Endodermal cell (in vitro differentiated cells): ENCODE results near the gene CHN2. TPM values are rescaled to one million over a fixed set of nuclear protein-coding genes. Genes with fewer than 3 reads are reported as not detected.
"Not testable (repeated sequence)": the region's sequence is repeated elsewhere in the genome, so short reads cannot be mapped to it uniquely, and the experiment has no call there.

Experiments used
- DNase-seq: peaks from one replicate; pipeline ENCODE4 v3.0.0-alpha.2; 2017
- H3K27ac ChIP-seq: 2 replicates; pipeline ENCODE4 v1.5.1; 2013; ENCODE audit warnings: mild to moderate bottlenecking, low read depth, low read length, moderate library complexity
- H3K27me3 ChIP-seq: 2 replicates; pipeline ENCODE4 v1.6.1; 2013; ENCODE audit warnings: mild to moderate bottlenecking, low read length, moderate library complexity; ENCODE audit not compliant: insufficient read depth, control insufficient read depth, poor library complexity, severe bottlenecking
- H3K36me3 ChIP-seq: 2 replicates; pipeline ENCODE4 v1.7.0; 2013; ENCODE audit warnings: mild to moderate bottlenecking, low read length, moderate library complexity; ENCODE audit not compliant: control insufficient read depth, insufficient read depth
- H3K4me1 ChIP-seq: one replicate; pipeline ENCODE4 v1.7.0; 2013; ENCODE audit warnings: low read length; ENCODE audit not compliant: control insufficient read depth, insufficient read depth
- H3K4me3 ChIP-seq: 2 replicates; pipeline ENCODE4 v1.5.1; 2013; ENCODE audit warnings: mild to moderate bottlenecking, low read length, moderate library complexity
- H3K9ac ChIP-seq: 2 replicates; pipeline ENCODE4 v1.6.1; 2013; ENCODE audit warnings: mild to moderate bottlenecking, low read length, moderate library complexity; ENCODE audit not compliant: poor library complexity, severe bottlenecking; ENCODE audit errors: extremely low read depth
- H3K9me3 ChIP-seq: 2 replicates; pipeline ENCODE4 v1.6.1; 2013; ENCODE audit warnings: mild to moderate bottlenecking, low read length, moderate library complexity; ENCODE audit not compliant: control insufficient read depth
- H3K27ac Mint-ChIP-seq: 2 replicates; pipeline ENCODE4 v1.8.0; 2020; ENCODE audit warnings: mixed read lengths
- H3K27me3 Mint-ChIP-seq: 2 replicates; pipeline ENCODE4 v1.8.0; 2021; ENCODE audit warnings: mild to moderate bottlenecking, mixed read lengths; ENCODE audit not compliant: insufficient read depth
- H3K36me3 Mint-ChIP-seq: 2 replicates; pipeline ENCODE4 v1.8.0; 2020; ENCODE audit warnings: low read depth, mixed read lengths
- H3K4me1 Mint-ChIP-seq: 2 replicates; pipeline ENCODE4 v1.8.0; 2020; ENCODE audit warnings: mixed read lengths
- H3K4me3 Mint-ChIP-seq: 2 replicates; pipeline ENCODE4 v1.8.0; 2020; ENCODE audit warnings: mild to moderate bottlenecking, moderate library complexity, mixed read lengths
- H3K9me3 Mint-ChIP-seq: 2 replicates; pipeline ENCODE4 v1.8.0; 2020; ENCODE audit warnings: mild to moderate bottlenecking, mixed read lengths
- WGBS, 2 experiments: methylation state at CpG; one replicate each; pipeline versions ENCODE4 v1.1.5 to v1.1.7; 2013; ENCODE audit warnings: missing lambda C conversion rate in 2 of 2, mixed read lengths in 1 of 2; ENCODE audit not compliant: insufficient coverage in 1 of 2, insufficient read length in 1 of 2; 5-methylcytosine and 5-hydroxymethylcytosine counted together
- total RNA-seq, 2 donors: library from RNA; stranded (reverse); fragmentation: NEBNext Ultra II Directional in 1 of 2; extraction: Animal tissue kit (Norgen Biotek cat#: 25700) in 1 of 2; gene quantifications; 2 replicates in 1 of 2; 3 replicates in 1 of 2; pipeline ENCODE4 v1.2.1, GENCODE V29; 2021
- TF ChIP-seq, protein P1 (sequence below): fragments of 200-600 bp; sonication (generic); conservative IDR thresholded peaks from 2 replicates; pipeline ENCODE4 v1.5.0; 2021; ENCODE audit warnings: antibody characterized with exemption, mild to moderate bottlenecking

CHN2 gene
- total RNA-seq, 2 donors from 2014 or later = 14.0 to 14.1 TPM

- Mint-ChIP-seq H3K4me3 (no peak overlapping the region), H3K4me1 (peaks cover 2% of the 10 kb centered on the region), H3K27me3 (peaks cover 2% of the 10 kb centered on the region), H3K27ac (no peak overlapping the region), H3K36me3 (peaks cover 1% of the 10 kb centered on the region), H3K9me3 (peaks cover 2% of the 10 kb centered on the region)
- 80% methylated on average over 2 of the region's 2 CpGs; no CpG with 5 or more reads in 1 of the 2 experiments for WGBS, 2 experiments
- Histone ChIP-seq H3K27ac (no peak overlapping the region), H3K9ac (no peak overlapping the region), H3K4me1 (no peaks in the 10 kb centered on the region), H3K9me3 (peaks cover 6% of the 10 kb centered on the region), H3K36me3 (no peaks in the 10 kb centered on the region), H3K4me3 (no peak overlapping the region), H3K27me3 (no peaks in the 10 kb centered on the region)
- TF ChIP-seq, protein P1, sequence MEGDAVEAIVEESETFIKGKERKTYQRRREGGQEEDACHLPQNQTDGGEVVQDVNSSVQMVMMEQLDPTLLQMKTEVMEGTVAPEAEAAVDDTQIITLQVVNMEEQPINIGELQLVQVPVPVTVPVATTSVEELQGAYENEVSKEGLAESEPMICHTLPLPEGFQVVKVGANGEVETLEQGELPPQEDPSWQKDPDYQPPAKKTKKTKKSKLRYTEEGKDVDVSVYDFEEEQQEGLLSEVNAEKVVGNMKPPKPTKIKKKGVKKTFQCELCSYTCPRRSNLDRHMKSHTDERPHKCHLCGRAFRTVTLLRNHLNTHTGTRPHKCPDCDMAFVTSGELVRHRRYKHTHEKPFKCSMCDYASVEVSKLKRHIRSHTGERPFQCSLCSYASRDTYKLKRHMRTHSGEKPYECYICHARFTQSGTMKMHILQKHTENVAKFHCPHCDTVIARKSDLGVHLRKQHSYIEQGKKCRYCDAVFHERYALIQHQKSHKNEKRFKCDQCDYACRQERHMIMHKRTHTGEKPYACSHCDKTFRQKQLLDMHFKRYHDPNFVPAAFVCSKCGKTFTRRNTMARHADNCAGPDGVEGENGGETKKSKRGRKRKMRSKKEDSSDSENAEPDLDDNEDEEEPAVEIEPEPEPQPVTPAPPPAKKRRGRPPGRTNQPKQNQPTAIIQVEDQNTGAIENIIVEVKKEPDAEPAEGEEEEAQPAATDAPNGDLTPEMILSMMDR = no peak
- no peak for DNase-seq
Measured at GRCh38 chr7:29523728-29524127, 329.2 kb downstream of the CHN2 start.

GRCh38 chr7:29527505-29528108 is 333.0 kb downstream of the CHN2 start:
- Histone ChIP-seq H3K27me3 (no peaks in the 10 kb centered on the region), H3K9ac (no peak overlapping the region), H3K4me1 (no peaks in the 10 kb centered on the region), H3K36me3 (no peaks in the 10 kb centered on the region), H3K27ac (no peak overlapping the region), H3K9me3 (no peaks in the 10 kb centered on the region), H3K4me3 (no peak overlapping the region)
- peaks cover 2% of the 10 kb centered on the region for H3K36me3 Mint-ChIP-seq
- WGBS, 2 experiments = 92 to 94% methylated on average over 4 of the region's 4 CpGs
- peaks cover 3% of the 10 kb centered on the region for H3K9me3 Mint-ChIP-seq
- no peak overlapping the region for H3K4me3 Mint-ChIP-seq
- H3K27me3 Mint-ChIP-seq = peaks cover 2% of the 10 kb centered on the region
- no peak overlapping the region for H3K27ac Mint-ChIP-seq
- H3K4me1 Mint-ChIP-seq = peaks cover 3% of the 10 kb centered on the region
- TF ChIP-seq, protein P1 = no peak
- DNase-seq = no peak

DNA sequence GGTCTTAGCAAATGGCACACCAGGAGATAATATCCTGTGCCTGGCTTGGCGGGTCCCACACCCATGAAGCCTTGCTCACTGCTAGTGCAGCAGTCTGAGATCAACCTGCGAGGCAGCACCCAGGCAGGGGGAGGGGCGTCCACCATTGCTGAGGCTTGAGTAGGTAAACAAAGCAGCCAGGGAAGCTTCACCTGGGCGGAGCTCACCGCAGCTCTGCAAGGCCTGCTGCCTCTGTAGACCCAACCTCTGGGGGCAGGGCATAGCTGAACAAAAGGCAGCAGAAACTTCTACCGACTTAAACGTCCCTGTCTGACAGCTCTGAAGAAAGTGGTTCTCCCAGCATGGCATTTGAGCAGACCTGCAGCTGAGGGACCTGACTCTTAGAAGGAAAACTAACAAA is 334.0 kb downstream of the CHN2 start:
- not testable (repeated sequence) for H3K27ac ChIP-seq, H3K36me3 ChIP-seq, H3K9me3 ChIP-seq, H3K9ac ChIP-seq, H3K4me1 ChIP-seq, H3K4me3 ChIP-seq, H3K36me3 Mint-ChIP-seq, H3K4me3 Mint-ChIP-seq, H3K9me3 Mint-ChIP-seq, H3K27me3 Mint-ChIP-seq, H3K27ac Mint-ChIP-seq, H3K4me1 Mint-ChIP-seq, H3K27me3 ChIP-seq
- peak; percentile 64 for DNase-seq
- WGBS, 2 experiments = 74 to 90% methylated on average over 3 to 7 of the region's 7 CpGs

Other genes with a start within 250 kb of the CHN2 start
- gene TRIL, start 236.4 kb upstream of the CHN2 start, total RNA-seq = 1 to 10 TPM; 1.6 to 3.3 TPM
- 10 to 100 TPM; 32.4 to 53.3 TPM for gene CPVL, start 48.2 kb upstream of the CHN2 start, total RNA-seq